GM10266 (cell line): Measurements from ENCODE around the gene REX1BD.
A peak's percentile ranks its signal among the peaks of the same experiment; 100 is the strongest.

ENCODE experiments used
- DNase-seq: peaks from one replicate; pipeline ENCODE4 v3.0.0; 2012; ENCODE audit errors: extremely low spot score
- CTCF ChIP-seq: IDR thresholded peaks from 2 replicates; pipeline ENCODE4 v1.5.1; 2012; ENCODE audit warnings: mild to moderate bottlenecking, low read depth; ENCODE audit not compliant: control insufficient read depth, insufficient read depth; ENCODE audit errors: missing control alignments

Gene REX1BD

GRCh38 chr19:18586306-18586705 lies 2.3 kb upstream of the REX1BD start:
- TF ChIP-seq CTCF = no peak
- no peak for DNase-seq

GRCh38 chr19:18587561-18587960 lies 1.0 kb upstream of the REX1BD start:
- no peak for TF ChIP-seq CTCF

GRCh38 chr19:18587962-18588610 lies 512 bp upstream of the REX1BD start:
- DNase-seq = no peak

More at GRCh38 chr19:18587561-18587960, 1.0 kb upstream of the REX1BD start:
- DNase-seq = no peak

GRCh38 chr19:18589380-18590272 lies 1.0 kb downstream of the REX1BD start:
- peak; percentile 11 for TF ChIP-seq CTCF
- DNase-seq = peak; percentile 84

More at GRCh38 chr19:18587962-18588610, 512 bp upstream of the REX1BD start:
- no peak for TF ChIP-seq CTCF

- no peak for DNase-seq
Observed at GRCh38 chr19:18590273-18591272, 2.0 kb downstream of the REX1BD start.

More at GRCh38 chr19:18590273-18591272, 2.0 kb downstream of the REX1BD start:
- peak; percentile 7 for TF ChIP-seq CTCF
